Neuronal stem cell (in vitro differentiated cells): Measurements from ENCODE around the gene CINP.
"Not testable (repeated sequence)": the region's sequence is repeated elsewhere in the genome, so short reads cannot be mapped to it uniquely, and the experiment has no call there.

Experiments
- DNase-seq: peaks from one replicate; pipeline ENCODE4 v3.0.0-alpha.2; 2013; ENCODE audit warnings: low spot score
- H2AFZ ChIP-seq: one replicate; pipeline ENCODE4 v1.6.1; 2013; ENCODE audit warnings: mild to moderate bottlenecking, low read length, inconsistent platforms
- H2AK5ac ChIP-seq: 2 replicates; pipeline ENCODE4 v1.6.1; 2013; ENCODE audit warnings: low read depth, mild to moderate bottlenecking, inconsistent platforms, low read length, moderate library complexity, mixed read lengths
- H2BK120ac ChIP-seq: 2 replicates; pipeline ENCODE4 v1.6.1; 2013; ENCODE audit warnings: low read depth, mild to moderate bottlenecking, inconsistent platforms, low read length, moderate library complexity, mixed read lengths
- H2BK12ac ChIP-seq: one replicate; pipeline ENCODE4 v1.6.1; 2013; ENCODE audit warnings: low read length, inconsistent platforms
- H2BK15ac ChIP-seq: 2 replicates; pipeline ENCODE4 v1.6.1; 2013; ENCODE audit warnings: mild to moderate bottlenecking, low read length, inconsistent platforms, mixed read lengths
- H2BK5ac ChIP-seq: one replicate; pipeline ENCODE4 v1.6.1; 2013; ENCODE audit warnings: inconsistent platforms, mild to moderate bottlenecking, low read length, moderate library complexity
- H3K14ac ChIP-seq: one replicate; pipeline ENCODE4 v1.6.1; 2013; ENCODE audit warnings: low read length, inconsistent platforms
- H3K18ac ChIP-seq: 2 replicates; pipeline ENCODE4 v1.6.1; 2013; ENCODE audit warnings: low read length, inconsistent platforms
- H3K23ac ChIP-seq: 2 replicates; pipeline ENCODE4 v1.6.1; 2013; ENCODE audit warnings: low read depth, mild to moderate bottlenecking, mixed read lengths, low read length, inconsistent platforms; ENCODE audit not compliant: poor library complexity
- H3K27ac ChIP-seq: replicated peaks from 3 replicates; pipeline ENCODE4 v1.5.1; 2013; ENCODE audit warnings: low read length, inconsistent platforms
- H3K27me3 ChIP-seq, 3 experiments: 2 replicates each; pipeline ENCODE4 v1.6.1; 2013; ENCODE audit warnings: low read length in 3 of 3, mild to moderate bottlenecking in 2 of 3, inconsistent platforms in 1 of 3, low read depth in 1 of 3, mixed read lengths in 1 of 3, moderate library complexity in 1 of 3; ENCODE audit not compliant: control insufficient read depth in 3 of 3, insufficient read depth in 3 of 3
- H3K36me3 ChIP-seq, 2 donors: replicated peaks in 1 of 2; 2 replicates each; pipeline ENCODE4 v1.6.1; 2013; ENCODE audit warnings: low read length in 2 of 2; ENCODE audit not compliant: control insufficient read depth in 2 of 2, insufficient read depth in 2 of 2
- H3K4ac ChIP-seq: 2 replicates; pipeline ENCODE4 v1.6.1; 2013; ENCODE audit warnings: inconsistent platforms, mild to moderate bottlenecking, low read length, moderate library complexity
- H3K4me1 ChIP-seq, 2 donors: 1 replicate in 1 of 2; 2 replicates in 1 of 2; pipeline ENCODE4 v1.6.1; 2013; ENCODE audit warnings: low read length in 2 of 2, low read depth in 1 of 2; ENCODE audit not compliant: control insufficient read depth in 2 of 2, insufficient read depth in 1 of 2
- H3K4me2 ChIP-seq: one replicate; pipeline ENCODE4 v1.6.1; 2013; ENCODE audit warnings: mild to moderate bottlenecking, low read length, inconsistent platforms; ENCODE audit not compliant: insufficient read depth, poor library complexity, severe bottlenecking
- H3K4me3 ChIP-seq, 2 donors: 2 replicates each; pipeline ENCODE4 v1.5.1; 2013; ENCODE audit warnings: low read length in 2 of 2, mild to moderate bottlenecking in 2 of 2, inconsistent platforms in 1 of 2, moderate library complexity in 1 of 2
- H3K79me1 ChIP-seq: one replicate; pipeline ENCODE4 v1.6.1; 2013; ENCODE audit warnings: low read depth, mild to moderate bottlenecking, inconsistent platforms, low read length, moderate library complexity
- H3K9ac ChIP-seq: one replicate; pipeline ENCODE4 v1.6.1; 2013; ENCODE audit warnings: mild to moderate bottlenecking, low read depth, low read length, inconsistent platforms; ENCODE audit not compliant: poor library complexity
- H3K9me3 ChIP-seq, 2 donors: replicated peaks in 1 of 2; 2 replicates each; pipeline versions ENCODE3 to v1.6.1; 2013; ENCODE audit warnings: low read length in 2 of 2, mild to moderate bottlenecking in 2 of 2, inconsistent platforms in 1 of 2, low read depth in 1 of 2, mixed read lengths in 1 of 2, moderate library complexity in 1 of 2; ENCODE audit not compliant: control insufficient read depth in 2 of 2, insufficient read depth in 1 of 2
- H4K8ac ChIP-seq: one replicate; pipeline ENCODE4 v1.6.1; 2013; ENCODE audit warnings: low read depth, mild to moderate bottlenecking, inconsistent platforms, low read length, moderate library complexity
- H4K91ac ChIP-seq: one replicate; pipeline ENCODE4 v1.6.1; 2013; ENCODE audit warnings: low read length, low read depth, mild to moderate bottlenecking, inconsistent platforms; ENCODE audit not compliant: poor library complexity
- WGBS, 2 donors: extraction: QIAGEN DNeasy Blood & Tissue Kit; methylation state at CpG; one replicate each; pipeline ENCODE4 v1.1.7; 2013; ENCODE audit warnings: missing lambda C conversion rate in 2 of 2, mixed read lengths in 1 of 2; ENCODE audit not compliant: insufficient read length in 2 of 2, insufficient replicate concordance in 1 of 2; ENCODE audit errors: extremely low coverage in 2 of 2; 5-methylcytosine and 5-hydroxymethylcytosine counted together

CINP gene

GRCh38 chr14:102333390-102333789 lies 29.3 kb downstream of the CINP start:
- no peak for DNase-seq
- H3K14ac ChIP-seq, result no peak overlapping the region
- H2AK5ac ChIP-seq, result no peak overlapping the region
- H2BK5ac ChIP-seq, result no peak overlapping the region
- H3K23ac ChIP-seq, result no peak overlapping the region
- no peaks in the 10 kb centered on the region for H3K4me1 ChIP-seq
- no peak overlapping the region for H2BK12ac ChIP-seq
- no peaks in the 10 kb centered on the region for H3K9me3 ChIP-seq
- no peak overlapping the region for H4K8ac ChIP-seq
- no peak overlapping the region for H3K9ac ChIP-seq
- H3K79me1 ChIP-seq, result no peaks in the 10 kb centered on the region
- H2AFZ ChIP-seq, result no peak overlapping the region
- H3K4ac ChIP-seq, result no peak overlapping the region
- WGBS, 2 donors, result no CpG with 5 or more reads among the region's 7 CpGs
- no peak overlapping the region for H3K18ac ChIP-seq
- H2BK15ac ChIP-seq, result no peak overlapping the region
- peaks cover 14 to 70% of the 10 kb centered on the region in 2 donors for H3K36me3 ChIP-seq
- H3K4me2 ChIP-seq, result no peak overlapping the region
- no peak overlapping the region for H2BK120ac ChIP-seq
- H3K4me3 ChIP-seq, result no peak overlapping the region
- no peaks in the 10 kb centered on the region for H3K27me3 ChIP-seq
- no peak overlapping the region for H3K27ac ChIP-seq
- no peak overlapping the region for H4K91ac ChIP-seq

- Histone ChIP-seq H2BK120ac (no peak overlapping the region), H3K14ac (no peak overlapping the region), H2AFZ (no peak overlapping the region), H3K27ac (no peak overlapping the region), H4K91ac (no peak overlapping the region), H3K4me1 (no peaks in the 10 kb centered on the region), H3K79me1 (no peaks in the 10 kb centered on the region), H2BK15ac (no peak overlapping the region), H3K4me3 (no peak overlapping the region), H3K27me3 (no peaks in the 10 kb centered on the region), H4K8ac (no peak overlapping the region), H3K18ac (no peak overlapping the region), H3K9ac (no peak overlapping the region), H3K23ac (no peak overlapping the region), H3K4ac (no peak overlapping the region), H3K9me3 (no peaks in the 10 kb centered on the region), H3K4me2 (no peak overlapping the region), H2BK5ac (no peak overlapping the region), H3K36me3 (peaks cover 15 to 64% of the 10 kb centered on the region in 2 donors), H2AK5ac (no peak overlapping the region), H2BK12ac (no peak overlapping the region)
- no peak for DNase-seq
- no CpG with 5 or more reads among the region's 8 CpGs for WGBS, 2 donors
These were observed 31.9 kb downstream of the CINP start for GRCh38 chr14:102330806-102331205.

GRCh38 chr14:102329381-102329780 lies 33.3 kb downstream of the CINP start:
- not testable (repeated sequence) for H2BK5ac ChIP-seq, H3K9ac ChIP-seq, H3K27me3 ChIP-seq, H3K4ac ChIP-seq, DNase-seq, H3K4me3 ChIP-seq, H2BK12ac ChIP-seq, H2AK5ac ChIP-seq, H3K23ac ChIP-seq, H2BK15ac ChIP-seq, H3K9me3 ChIP-seq, H3K18ac ChIP-seq, H3K79me1 ChIP-seq, H3K27ac ChIP-seq, H3K14ac ChIP-seq, H3K4me2 ChIP-seq, H2BK120ac ChIP-seq, H4K8ac ChIP-seq, H3K4me1 ChIP-seq, H2AFZ ChIP-seq, H4K91ac ChIP-seq
- WGBS, 2 donors, result no CpG with 5 or more reads among the region's 6 CpGs
- peaks cover 15 to 56% of the 10 kb centered on the region in 2 donors for H3K36me3 ChIP-seq

- Histone ChIP-seq H2BK12ac (no peak overlapping the region), H4K91ac (no peak overlapping the region), H3K23ac (no peak overlapping the region), H4K8ac (no peak overlapping the region), H3K18ac (no peak overlapping the region), H2BK5ac (no peak overlapping the region), H3K4ac (no peak overlapping the region), H3K79me1 (peaks cover 3% of the 10 kb centered on the region), H3K9me3 (no peaks in the 10 kb centered on the region), H3K9ac (no peak overlapping the region), H2BK15ac (no peak overlapping the region), H3K27ac (no peak overlapping the region), H3K14ac (no peak overlapping the region), H2BK120ac (no peak overlapping the region), H2AFZ (no peak overlapping the region), H3K4me3 (no peak overlapping the region), H3K4me1 (no peaks in the 10 kb centered on the region), H3K36me3 (peaks cover 5 to 44% of the 10 kb centered on the region in 2 donors), H3K27me3 (no peaks in the 10 kb centered on the region), H3K4me2 (no peak overlapping the region), H2AK5ac (no peak overlapping the region)
- no peak for DNase-seq
- WGBS, 2 donors, result no CpG with 5 or more reads among the region's 14 CpGs
These were observed 36.1 kb downstream of the CINP start for GRCh38 chr14:102326583-102326982.
